ENCODE measurements around the gene C4orf50. TPM values are rescaled to one million over a fixed set of nuclear protein-coding genes. Genes with fewer than 3 reads are reported as not detected.

The C4orf50 gene
- total RNA-seq, 5 donors from 2014 or later (not counting 1 experiment from before 2014, with no cell fraction given), result 0.28 to 3.0 (median 0.54) TPM

DNA sequence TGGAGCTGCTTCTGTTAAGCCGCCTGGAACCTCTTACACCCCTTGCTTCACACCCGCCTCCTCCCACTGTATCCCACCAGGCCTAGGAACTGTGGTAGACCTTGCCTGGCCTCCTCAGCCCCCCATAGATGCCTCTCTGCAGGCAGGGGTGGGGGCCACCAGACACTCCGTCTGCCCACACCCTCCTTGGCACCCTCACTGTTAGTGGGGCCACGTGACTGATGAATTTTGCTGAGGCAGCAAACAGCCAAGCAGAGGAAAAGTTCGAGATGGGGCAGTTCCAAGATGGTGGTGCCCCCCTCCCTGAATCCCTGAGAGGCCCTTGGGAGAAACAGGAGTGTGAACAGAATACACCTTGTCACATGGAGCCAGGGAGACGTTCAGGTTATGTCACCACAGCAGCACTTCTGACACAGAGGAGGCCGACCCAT is 41.2 kb upstream of the C4orf50 start:
- CTCF ChIA-PET, result no interaction called here
- H3K27ac ChIP-seq (ENCODE audit: low read length), result no peak overlapping the region
- 91% methylated on average over 6 of the region's 7 CpGs for WGBS (ENCODE audit: insufficient coverage)
- no peaks in the 10 kb centered on the region for H3K4me1 Mint-ChIP-seq
- POLR2A ChIA-PET, result no interaction called here
- ATAC-seq (replicated peaks in 1 of 4), result no peak
- no peaks in the 10 kb centered on the region for H3K9me3 ChIP-seq
- no peaks in the 10 kb centered on the region for H3K4me1 ChIP-seq (ENCODE audit: control insufficient read depth in 1 of 2, extremely low read depth in 1 of 2, insufficient read depth in 2 of 2, low read length in 2 of 2)
- peaks cover 0 to 6% of the 10 kb centered on the region in 2 experiments for H3K27me3 ChIP-seq (replicated peaks in 1 of 2; ENCODE audit: control insufficient read depth in 2 of 2, extremely low read depth in 1 of 2, insufficient read depth in 2 of 2, low read length in 1 of 2)
- no peak overlapping the region for H3K4me3 Mint-ChIP-seq
- H3K27ac Mint-ChIP-seq, result no peak overlapping the region
- H3K36me3 Mint-ChIP-seq, result peaks cover 40% of the 10 kb centered on the region
- peak overlapping the region in 1 of 2 donors; percentile 25 for H3K4me3 ChIP-seq (ENCODE audit: control insufficient read depth in 1 of 2, extremely low read depth in 1 of 2, low read length in 1 of 2)
- H3K9me3 Mint-ChIP-seq, result peaks cover 13 to 18% (median 14%) of the 10 kb centered on the region in 3 donors
- no peak for DNase-seq
- peaks cover 0 to 47% of the 10 kb centered on the region in 2 donors for H3K36me3 ChIP-seq (ENCODE audit: control insufficient read depth in 2 of 2, extremely low read depth in 1 of 2, insufficient read depth in 1 of 2, low read length in 1 of 2)
- H3K27me3 Mint-ChIP-seq, result no peaks in the 10 kb centered on the region

DNA sequence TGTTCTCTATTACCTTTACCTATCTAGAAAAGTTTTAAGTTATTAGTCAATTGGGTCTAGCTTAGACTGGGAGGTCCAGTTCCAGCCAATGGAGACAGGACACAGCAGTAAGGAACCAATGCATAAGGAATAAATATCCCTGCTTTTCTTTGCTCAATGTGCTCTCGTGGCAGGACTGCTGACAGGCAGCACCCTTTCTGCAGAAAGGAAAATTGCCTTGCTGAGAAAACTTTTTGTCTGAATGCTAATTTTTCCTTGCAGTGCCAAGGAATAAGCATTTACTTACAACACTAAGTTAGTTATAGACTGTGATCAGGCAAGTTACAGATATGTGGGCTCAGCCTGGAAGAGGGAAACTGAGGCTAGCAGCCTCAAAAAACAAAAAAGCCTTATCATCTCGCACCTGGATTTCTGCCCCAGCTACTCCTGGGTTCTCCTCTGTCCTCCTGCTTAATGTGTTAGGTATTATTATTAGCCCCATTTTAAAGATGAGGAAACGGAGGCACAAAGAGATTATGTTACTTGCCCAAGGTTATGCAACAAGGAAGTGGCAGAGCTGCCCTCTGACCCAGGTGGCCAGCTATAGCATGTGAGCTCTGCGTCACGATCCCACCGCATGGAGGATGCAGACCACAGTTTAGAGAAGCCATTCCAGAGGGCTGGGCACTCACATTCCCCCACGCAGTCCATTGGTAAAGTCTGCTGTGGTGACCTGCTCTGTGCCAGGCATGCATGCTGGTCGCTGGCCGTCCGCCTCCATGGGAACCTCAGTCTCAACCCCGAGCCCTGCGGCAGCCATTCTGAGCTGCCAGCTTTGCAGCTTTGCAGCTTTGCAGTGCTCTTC is 40.5 kb upstream of the C4orf50 start:
- no peaks in the 10 kb centered on the region for H3K4me1 Mint-ChIP-seq
- ATAC-seq (replicated peaks in 1 of 4), result no peak
- CTCF ChIA-PET, result no interaction called here
- no peaks in the 10 kb centered on the region for H3K4me1 ChIP-seq (ENCODE audit: control insufficient read depth in 1 of 2, extremely low read depth in 1 of 2, insufficient read depth in 2 of 2, low read length in 2 of 2)
- H3K9me3 Mint-ChIP-seq, result peaks cover 13 to 18% (median 14%) of the 10 kb centered on the region in 3 donors
- H3K4me3 Mint-ChIP-seq, result no peak overlapping the region
- H3K27me3 Mint-ChIP-seq, result no peaks in the 10 kb centered on the region
- peaks cover 0 to 43% of the 10 kb centered on the region in 2 donors for H3K36me3 ChIP-seq (ENCODE audit: control insufficient read depth in 2 of 2, extremely low read depth in 1 of 2, insufficient read depth in 1 of 2, low read length in 1 of 2)
- 97% methylated on average over 11 of the region's 12 CpGs for WGBS (ENCODE audit: insufficient coverage)
- H3K4me3 ChIP-seq (ENCODE audit: control insufficient read depth in 1 of 2, extremely low read depth in 1 of 2, low read length in 1 of 2), result peak overlapping the region in 1 of 2 donors; percentile 25
- no peak overlapping the region for H3K27ac Mint-ChIP-seq
- peaks cover 0 to 7% of the 10 kb centered on the region in 2 experiments for H3K27me3 ChIP-seq (replicated peaks in 1 of 2; ENCODE audit: control insufficient read depth in 2 of 2, extremely low read depth in 1 of 2, insufficient read depth in 2 of 2, low read length in 1 of 2)
- H3K9me3 ChIP-seq, result no peaks in the 10 kb centered on the region
- POLR2A ChIA-PET, result interaction anchor here in 1 of 2 donors (0.6 kb wide), 1 partner anchor 13 kb away, joined by 3 read pairs; no protein-coding TSS in a partner anchor
- no peak overlapping the region for H3K27ac ChIP-seq (ENCODE audit: low read length)
- H3K36me3 Mint-ChIP-seq, result peaks cover 38% of the 10 kb centered on the region
- no peak for DNase-seq

DNA sequence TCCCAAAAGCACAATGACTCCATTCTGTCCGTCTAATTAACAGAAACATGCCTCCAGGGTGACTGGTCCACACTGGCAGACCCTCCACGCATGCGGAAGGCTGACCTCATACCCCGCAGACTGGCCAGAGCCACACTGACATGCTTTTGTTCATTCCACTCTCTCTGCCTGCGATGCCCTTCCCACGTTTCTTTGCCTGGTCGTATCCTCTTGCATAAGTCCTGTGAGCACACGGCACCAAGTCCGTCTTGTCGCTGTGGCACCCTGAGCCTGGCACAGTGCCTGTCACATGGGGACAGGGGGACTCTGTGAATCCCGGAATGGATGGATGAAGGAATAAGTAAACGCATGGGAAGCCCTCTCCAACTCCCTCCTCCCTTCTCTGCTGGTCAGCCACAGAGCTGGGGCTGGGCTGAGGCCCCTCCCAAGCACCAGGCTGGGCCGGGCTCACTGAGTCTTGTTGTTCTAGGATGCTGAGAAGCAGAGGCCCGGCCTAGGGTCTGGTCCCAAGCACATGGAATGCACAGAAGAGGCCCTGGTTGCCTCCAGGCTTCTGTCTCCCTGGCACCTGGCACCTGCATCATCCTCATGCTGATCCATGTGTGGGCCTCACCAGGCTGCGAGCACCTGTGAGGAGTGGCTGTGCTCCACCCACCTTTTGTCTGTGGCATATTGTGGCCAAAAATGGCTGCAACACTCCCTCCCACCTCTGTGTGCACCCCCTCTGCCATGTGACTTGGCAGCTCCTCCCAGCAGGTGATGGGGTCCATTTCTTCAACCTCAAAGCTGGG is 38.9 kb upstream of the C4orf50 start:
- Histone ChIP-seq H3K27ac (ENCODE audit: low read length) (no peak overlapping the region), H3K4me3 (ENCODE audit: control insufficient read depth in 1 of 2, extremely low read depth in 1 of 2, low read length in 1 of 2) (no peak overlapping the region), H3K27me3 (replicated peaks in 1 of 2; ENCODE audit: control insufficient read depth in 2 of 2, extremely low read depth in 1 of 2, insufficient read depth in 2 of 2, low read length in 1 of 2) (peaks cover 0 to 7% of the 10 kb centered on the region in 2 experiments), H3K4me1 (ENCODE audit: control insufficient read depth in 1 of 2, extremely low read depth in 1 of 2, insufficient read depth in 2 of 2, low read length in 2 of 2) (no peaks in the 10 kb centered on the region), H3K36me3 (ENCODE audit: control insufficient read depth in 2 of 2, extremely low read depth in 1 of 2, insufficient read depth in 1 of 2, low read length in 1 of 2) (peaks cover 0 to 40% of the 10 kb centered on the region in 2 donors), H3K9me3 (no peaks in the 10 kb centered on the region)
- DNase-seq (no peak), ATAC-seq (replicated peaks in 1 of 4) (no peak)
- Mint-ChIP-seq H3K4me1 (no peaks in the 10 kb centered on the region), H3K27ac (no peak overlapping the region), H3K4me3 (no peak overlapping the region), H3K36me3 (peaks cover 35% of the 10 kb centered on the region), H3K9me3 (peaks cover 13 to 18% (median 14%) of the 10 kb centered on the region in 3 donors), H3K27me3 (no peaks in the 10 kb centered on the region)
- POLR2A ChIA-PET, result no interaction called here
- 96% methylated on average over 11 of the region's 15 CpGs for WGBS (ENCODE audit: insufficient coverage)
- CTCF ChIA-PET, result no interaction called here

DNA sequence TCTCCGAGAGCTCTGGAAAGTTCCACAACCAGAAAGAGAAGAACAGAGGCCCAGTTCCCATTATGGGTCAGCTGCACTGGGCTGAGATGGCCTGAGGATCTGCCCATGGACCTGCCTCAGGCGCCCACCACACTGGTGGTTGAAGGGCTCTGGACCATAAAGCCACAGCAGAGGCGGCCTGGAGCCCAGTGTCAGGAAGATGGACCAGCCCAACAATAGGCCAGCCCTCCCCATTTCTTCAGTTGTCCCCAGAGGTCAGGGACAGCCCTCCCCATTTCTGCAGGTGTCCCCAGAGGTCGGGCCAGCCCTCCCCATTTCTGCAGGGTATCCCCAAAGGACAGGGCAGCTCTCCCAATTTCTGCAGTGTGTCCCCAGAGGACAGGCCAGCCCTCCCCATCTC is 37.2 kb upstream of the C4orf50 start:
- ATAC-seq (replicated peaks in 1 of 4) (no peak), DNase-seq (no peak)
- Histone ChIP-seq H3K27ac (ENCODE audit: low read length) (no peak overlapping the region), H3K27me3 (replicated peaks in 1 of 2; ENCODE audit: control insufficient read depth in 2 of 2, extremely low read depth in 1 of 2, insufficient read depth in 2 of 2, low read length in 1 of 2) (peaks cover 0 to 7% of the 10 kb centered on the region in 2 experiments), H3K4me1 (ENCODE audit: control insufficient read depth in 1 of 2, extremely low read depth in 1 of 2, insufficient read depth in 2 of 2, low read length in 2 of 2) (no peaks in the 10 kb centered on the region), H3K36me3 (ENCODE audit: control insufficient read depth in 2 of 2, extremely low read depth in 1 of 2, insufficient read depth in 1 of 2, low read length in 1 of 2) (peaks cover 0 to 28% of the 10 kb centered on the region in 2 donors), H3K4me3 (ENCODE audit: control insufficient read depth in 1 of 2, extremely low read depth in 1 of 2, low read length in 1 of 2) (no peak overlapping the region), H3K9me3 (no peaks in the 10 kb centered on the region)
- Mint-ChIP-seq H3K9me3 (peaks cover 9 to 14% (median 13%) of the 10 kb centered on the region in 3 donors), H3K27me3 (peaks cover 0 to under 1% of the 10 kb centered on the region in 2 donors), H3K27ac (no peak overlapping the region), H3K4me1 (no peaks in the 10 kb centered on the region), H3K4me3 (no peak overlapping the region), H3K36me3 (peaks cover 24% of the 10 kb centered on the region)
- WGBS (ENCODE audit: insufficient coverage), result 85% methylated on average over 3 of the region's 4 CpGs
- POLR2A ChIA-PET, result no interaction called here
- CTCF ChIA-PET, result no interaction called here

DNA sequence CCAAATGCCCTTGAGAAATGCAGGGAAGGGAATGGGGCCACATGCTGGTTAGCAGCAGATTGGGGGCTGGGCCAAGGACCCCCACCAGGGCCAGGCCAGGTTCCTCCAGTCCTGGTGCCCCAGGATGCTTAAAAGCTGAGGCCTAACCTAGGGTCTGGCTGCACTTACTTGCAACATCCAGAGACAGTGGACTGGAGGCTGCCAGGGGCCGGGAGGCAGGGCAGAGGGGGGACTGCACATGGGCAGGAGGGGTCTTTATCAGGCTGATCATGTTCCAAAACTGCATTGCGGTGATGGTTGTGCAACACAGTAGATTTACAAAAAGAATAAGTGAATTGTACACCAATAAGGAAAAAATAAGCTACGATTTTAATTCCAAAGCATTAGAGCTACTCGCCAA is 36.8 kb upstream of the C4orf50 start:
- ATAC-seq (replicated peaks in 1 of 4) (no peak), DNase-seq (no peak)
- H3K4me3 Mint-ChIP-seq, result no peak overlapping the region
- WGBS (ENCODE audit: insufficient coverage), result 90% methylated on average over 2 of the region's 4 CpGs
- H3K27ac ChIP-seq (ENCODE audit: low read length), result no peak overlapping the region
- H3K36me3 Mint-ChIP-seq, result peaks cover 20% of the 10 kb centered on the region
- H3K4me1 ChIP-seq (ENCODE audit: control insufficient read depth in 1 of 2, extremely low read depth in 1 of 2, insufficient read depth in 2 of 2, low read length in 2 of 2), result no peaks in the 10 kb centered on the region
- H3K27me3 Mint-ChIP-seq, result peaks cover 0 to 2% of the 10 kb centered on the region in 2 donors
- peaks cover 0 to 7% of the 10 kb centered on the region in 2 experiments for H3K27me3 ChIP-seq (replicated peaks in 1 of 2; ENCODE audit: control insufficient read depth in 2 of 2, extremely low read depth in 1 of 2, insufficient read depth in 2 of 2, low read length in 1 of 2)
- peaks cover 5 to 11% (median 9%) of the 10 kb centered on the region in 3 donors for H3K9me3 Mint-ChIP-seq
- no peaks in the 10 kb centered on the region for H3K4me1 Mint-ChIP-seq
- CTCF ChIA-PET, result no interaction called here
- no peaks in the 10 kb centered on the region for H3K9me3 ChIP-seq
- H3K36me3 ChIP-seq (ENCODE audit: control insufficient read depth in 2 of 2, extremely low read depth in 1 of 2, insufficient read depth in 1 of 2, low read length in 1 of 2), result peaks cover 0 to 23% of the 10 kb centered on the region in 2 donors
- H3K4me3 ChIP-seq (ENCODE audit: control insufficient read depth in 1 of 2, extremely low read depth in 1 of 2, low read length in 1 of 2), result no peak overlapping the region
- POLR2A ChIA-PET, result no interaction called here
- no peak overlapping the region for H3K27ac Mint-ChIP-seq

DNA sequence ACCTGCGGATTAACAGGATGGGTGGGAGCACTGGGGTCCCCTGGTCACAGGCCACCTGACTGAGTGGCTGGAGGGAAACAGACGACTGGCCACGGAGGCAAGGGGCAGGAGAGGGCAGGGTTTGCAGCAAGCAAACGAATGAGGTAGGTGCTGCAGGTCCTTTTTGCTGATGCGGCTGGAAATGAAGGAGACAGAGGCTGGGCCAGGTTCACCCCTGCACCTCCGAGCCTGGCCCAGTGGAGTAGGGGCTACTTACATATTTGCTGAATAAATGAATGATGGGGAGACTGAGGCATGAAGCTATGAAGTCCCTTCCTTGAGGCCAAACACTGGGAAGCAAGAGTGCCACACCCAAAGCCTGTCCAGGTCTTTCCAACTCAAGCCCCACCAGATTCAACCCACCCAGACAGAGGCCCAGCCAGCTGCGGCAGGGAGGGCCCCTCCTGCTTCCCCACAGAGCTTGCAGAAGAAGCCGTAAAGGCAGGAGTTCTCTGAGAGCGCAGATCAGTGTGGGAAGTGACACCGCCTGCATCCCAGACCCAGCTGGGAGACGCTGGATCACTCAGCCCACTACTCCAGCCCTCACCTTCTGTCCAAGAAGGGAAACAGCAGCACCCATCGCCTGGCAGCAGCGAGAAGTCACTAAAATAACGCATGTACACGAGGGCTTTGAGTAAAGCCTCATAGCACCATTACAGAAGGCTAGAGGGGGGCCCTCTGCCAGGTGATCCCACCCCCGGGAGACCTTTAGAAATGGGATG is 36.1 kb upstream of the C4orf50 start:
- ATAC-seq (replicated peaks in 1 of 4) (no peak), DNase-seq (no peak)
- ChIA-PET POLR2A (no interaction called here), CTCF (no interaction called here)
- H3K9me3 Mint-ChIP-seq, result peaks cover 5 to 11% (median 9%) of the 10 kb centered on the region in 3 donors
- peaks cover 0 to 18% of the 10 kb centered on the region in 2 donors for H3K36me3 ChIP-seq (ENCODE audit: control insufficient read depth in 2 of 2, extremely low read depth in 1 of 2, insufficient read depth in 1 of 2, low read length in 1 of 2)
- peaks cover 0 to 5% of the 10 kb centered on the region in 2 experiments for H3K27me3 ChIP-seq (replicated peaks in 1 of 2; ENCODE audit: control insufficient read depth in 2 of 2, extremely low read depth in 1 of 2, insufficient read depth in 2 of 2, low read length in 1 of 2)
- WGBS (ENCODE audit: insufficient coverage), result 85% methylated on average over 16 of the region's 16 CpGs
- peaks cover 19% of the 10 kb centered on the region for H3K36me3 Mint-ChIP-seq
- H3K4me3 Mint-ChIP-seq, result no peak overlapping the region
- H3K27ac ChIP-seq (ENCODE audit: low read length), result no peak overlapping the region
- no peaks in the 10 kb centered on the region for H3K4me1 Mint-ChIP-seq
- no peak overlapping the region for H3K27ac Mint-ChIP-seq
- no peak overlapping the region for H3K4me3 ChIP-seq (ENCODE audit: control insufficient read depth in 1 of 2, extremely low read depth in 1 of 2, low read length in 1 of 2)
- H3K9me3 ChIP-seq, result no peaks in the 10 kb centered on the region
- peaks cover 0 to 2% of the 10 kb centered on the region in 2 donors for H3K27me3 Mint-ChIP-seq
- no peaks in the 10 kb centered on the region for H3K4me1 ChIP-seq (ENCODE audit: control insufficient read depth in 1 of 2, extremely low read depth in 1 of 2, insufficient read depth in 2 of 2, low read length in 2 of 2)

All from T-cell (primary cell).